MV-4-11 (cell line): Measurements from ENCODE around the gene AGT.
"Not testable (repeated sequence)": the region's sequence is repeated elsewhere in the genome, so short reads cannot be mapped to it uniquely, and the experiment has no call there.

ENCODE experiments used
- DNase-seq: peaks from one replicate; lab custom pipeline; 2025; lab: John Stamatoyannopoulos, UW

Gene AGT

DNA sequence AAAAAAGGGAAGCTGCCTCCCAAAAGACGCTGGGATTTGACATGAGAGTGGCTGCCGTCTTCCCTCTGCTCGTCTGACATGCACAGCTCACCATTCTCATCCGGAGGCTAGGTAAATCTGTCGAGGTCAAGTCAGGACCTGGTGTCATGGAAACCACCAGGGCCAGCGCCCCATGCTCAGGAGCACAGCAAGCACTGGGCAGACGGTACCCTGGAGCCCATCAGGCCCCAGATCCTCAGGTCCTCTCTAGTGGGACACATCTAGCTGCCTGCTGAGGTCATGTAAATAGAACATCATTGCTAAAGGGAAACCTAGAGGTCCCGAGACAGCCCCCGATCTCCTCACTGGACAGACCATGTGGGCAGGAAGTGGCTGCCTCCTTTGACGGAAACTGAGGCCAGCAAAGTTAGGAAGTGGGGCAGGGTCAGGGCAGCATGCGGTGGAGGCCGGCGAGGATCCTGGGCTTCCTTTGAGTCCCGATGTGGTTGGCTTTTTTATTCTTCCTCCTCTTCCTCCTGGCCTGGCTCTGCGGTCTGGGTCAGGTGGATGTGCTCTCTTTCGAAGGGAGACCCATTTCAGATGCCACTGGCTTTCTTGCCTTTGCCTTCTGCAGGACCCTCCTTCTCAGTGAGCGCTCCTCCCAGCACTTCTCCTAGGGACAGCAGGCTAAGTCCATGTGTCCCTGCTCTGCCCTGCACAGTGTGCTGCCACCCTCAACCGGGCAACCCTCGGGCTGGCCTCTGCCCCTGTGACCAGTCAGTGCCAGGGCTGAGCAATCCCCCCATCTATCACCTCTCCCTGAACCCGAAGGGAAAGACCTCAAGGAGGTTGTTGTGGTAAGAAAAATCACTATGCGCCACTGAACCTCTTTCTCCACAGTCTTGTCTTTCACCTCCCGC lies 5.9 kb downstream of the AGT start:
- DNase-seq, result no peak

- DNase-seq, result no peak
Measured at GRCh38 chr1:230706887-230707731, 6.8 kb downstream of the AGT start.

DNA sequence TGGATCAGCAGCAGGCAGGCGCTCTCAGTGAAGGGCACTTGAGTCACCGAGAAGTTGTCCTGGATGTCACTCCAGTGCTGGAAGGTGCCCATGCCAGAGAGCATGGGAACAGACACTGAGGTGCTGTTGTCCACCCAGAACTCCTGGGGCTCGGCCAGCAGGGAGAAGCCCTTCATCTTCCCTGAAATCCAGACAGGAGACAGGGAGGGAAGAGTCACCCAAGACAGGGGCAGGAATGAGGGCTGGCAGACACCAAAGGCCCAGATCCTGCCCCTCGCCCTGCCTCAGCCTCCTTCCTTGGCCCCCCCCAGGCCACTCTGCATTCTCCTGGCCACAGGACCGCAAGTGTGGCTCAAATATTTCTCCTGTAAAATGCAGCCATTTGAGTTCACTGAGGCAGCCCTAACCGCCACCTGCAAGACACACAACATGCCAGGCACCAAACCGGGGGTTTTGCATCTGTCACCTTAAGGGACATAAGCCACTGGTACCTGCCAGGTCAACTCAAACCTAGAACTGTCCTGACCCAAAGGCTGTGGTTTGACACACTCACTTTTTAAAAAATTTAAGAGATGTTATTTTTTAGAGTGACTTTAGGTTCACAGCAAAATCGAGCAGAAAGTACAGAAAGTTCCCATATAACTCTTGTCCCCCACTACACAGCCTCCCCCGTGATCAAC lies 7.8 kb downstream of the AGT start:
- no peak for DNase-seq

GRCh38 chr1:230705289-230706019 lies 8.5 kb downstream of the AGT start:
- DNase-seq, result no peak

- DNase-seq, result no peak
Measured at GRCh38 chr1:230704830-230705229, 9.1 kb downstream of the AGT start.

DNA sequence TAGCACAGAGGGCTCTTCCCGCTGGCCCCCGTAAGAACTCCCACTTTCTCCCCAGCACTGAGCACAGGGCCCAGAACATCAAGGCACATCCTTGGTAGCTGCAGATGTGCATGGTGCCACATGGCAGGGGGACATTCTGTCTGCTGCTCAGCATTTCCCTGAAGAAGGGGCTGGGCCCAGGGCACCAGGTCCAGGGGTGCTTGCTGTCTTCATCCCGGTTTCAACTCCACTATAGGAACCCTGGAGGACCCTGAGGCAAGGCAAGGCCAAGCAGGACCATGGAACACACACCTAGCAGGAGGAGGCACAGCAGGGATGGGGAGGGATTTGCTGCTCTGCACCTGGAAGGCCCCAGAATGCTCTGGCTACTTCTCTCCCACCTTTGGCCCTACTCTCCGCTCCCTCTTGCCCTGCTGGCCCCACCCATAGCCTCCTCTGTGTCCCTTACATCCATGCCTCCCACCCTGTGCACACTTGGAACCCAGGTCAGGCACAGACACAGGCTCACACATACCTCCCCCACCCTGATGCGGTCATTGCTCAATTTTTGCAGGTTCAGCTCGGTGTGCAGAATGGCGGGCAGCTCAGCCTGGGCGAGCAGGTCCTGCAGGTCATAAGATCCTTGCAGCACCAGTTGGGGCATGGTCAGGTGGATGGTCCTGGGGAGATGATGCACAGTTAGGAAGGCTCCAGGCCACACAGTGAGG lies 10.1 kb downstream of the AGT start:
- no peak for DNase-seq

DNA sequence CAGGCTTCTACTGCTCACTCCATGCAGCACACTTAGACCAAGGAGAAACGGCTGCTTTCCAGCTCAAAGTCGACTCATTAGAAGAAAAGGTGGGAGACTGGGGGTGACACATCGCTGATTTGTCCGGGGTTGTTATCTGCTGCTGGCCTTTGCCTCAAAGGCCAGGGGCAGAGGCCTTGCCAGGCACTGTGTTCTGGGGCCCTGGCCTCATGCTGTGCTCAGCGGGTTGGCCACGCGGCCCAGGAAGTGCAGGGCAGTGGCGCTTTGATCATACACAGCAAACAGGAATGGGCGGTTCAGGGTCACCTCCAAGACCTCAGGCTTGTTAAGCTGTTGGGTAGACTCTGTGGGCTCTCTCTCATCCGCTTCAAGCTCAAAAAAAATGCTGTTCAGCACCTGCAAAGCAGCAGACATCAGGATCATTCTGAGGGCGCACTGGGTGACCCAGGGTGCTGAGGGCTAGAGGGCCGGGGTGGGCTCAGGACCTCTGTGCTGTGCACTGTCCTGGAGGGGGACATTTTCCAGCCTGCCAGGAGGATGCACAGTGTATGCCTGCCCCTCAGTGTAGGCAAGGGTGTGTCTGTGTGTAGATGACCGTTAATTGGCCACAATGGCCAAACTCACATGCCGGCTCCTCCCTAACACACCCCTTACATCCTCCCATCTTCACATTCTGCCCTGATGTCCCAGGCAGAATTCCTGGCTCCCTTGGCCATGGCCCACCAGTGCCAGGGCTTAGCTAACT lies 10.8 kb downstream of the AGT start:
- DNase-seq, result no peak

- no peak for DNase-seq
Measured at GRCh38 chr1:230701895-230702768, 11.8 kb downstream of the AGT start.

GRCh38 chr1:230701434-230701833 lies 12.5 kb downstream of the AGT start:
- DNase-seq, result no peak

DNA sequence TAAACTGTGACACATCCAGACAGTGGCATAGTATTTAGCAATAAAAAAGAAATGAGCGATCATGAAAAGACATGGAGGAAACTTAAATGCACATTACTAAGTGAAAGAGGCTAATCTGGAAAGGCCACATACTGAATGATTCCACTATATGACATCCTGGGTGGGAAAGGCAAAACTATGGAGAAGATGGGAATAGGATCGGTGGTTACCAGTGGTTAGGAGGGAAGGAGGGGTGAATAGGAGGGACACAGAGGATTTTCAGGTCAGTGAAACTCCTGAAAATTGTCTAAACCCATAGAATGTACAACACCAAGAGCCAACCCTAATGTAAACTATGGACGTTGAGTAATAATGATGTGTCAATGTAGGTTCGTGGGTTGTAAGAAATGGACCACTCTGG lies 13.8 kb downstream of the AGT start:
- no peak for DNase-seq

DNA sequence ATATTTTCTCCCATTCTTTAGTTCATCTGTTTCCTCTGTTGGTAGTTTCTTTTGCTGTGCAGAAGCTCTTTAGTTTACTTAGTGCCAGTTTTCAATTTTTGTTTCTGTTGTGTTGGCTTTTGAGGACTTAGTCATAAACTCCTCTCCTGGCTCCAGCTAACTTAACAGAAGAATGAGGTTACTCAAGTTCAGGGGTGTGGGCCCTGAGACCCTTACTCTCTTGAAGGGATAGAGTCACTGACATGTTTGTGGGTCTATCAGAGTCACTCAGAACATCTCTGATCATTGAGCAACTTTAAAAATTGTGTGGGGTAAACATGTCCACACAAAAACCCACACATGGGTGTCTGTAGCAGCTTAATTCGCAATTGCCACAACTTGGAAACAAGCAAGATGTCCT lies 14.2 kb downstream of the AGT start:
- no peak for DNase-seq

DNA sequence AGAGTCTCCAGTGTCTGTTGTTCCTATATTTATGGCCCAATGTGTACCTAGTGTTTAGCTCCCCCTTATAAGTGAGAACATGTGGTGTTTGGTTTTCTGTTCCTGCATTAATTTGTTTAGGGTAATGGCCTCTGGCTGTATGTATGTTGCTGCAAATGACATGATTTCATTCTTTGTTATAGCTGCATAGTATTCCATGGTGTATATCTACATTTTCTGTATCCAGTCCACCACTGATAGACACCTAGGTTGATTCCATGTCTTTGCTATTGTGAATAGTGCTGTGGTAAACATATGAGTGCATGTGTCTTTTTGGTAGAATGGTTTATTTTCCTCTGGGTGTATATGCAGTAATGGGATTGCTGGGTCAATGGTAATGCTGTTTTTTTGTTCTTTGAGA lies 15.0 kb downstream of the AGT start:
- DNase-seq, result not testable (repeated sequence)

DNA sequence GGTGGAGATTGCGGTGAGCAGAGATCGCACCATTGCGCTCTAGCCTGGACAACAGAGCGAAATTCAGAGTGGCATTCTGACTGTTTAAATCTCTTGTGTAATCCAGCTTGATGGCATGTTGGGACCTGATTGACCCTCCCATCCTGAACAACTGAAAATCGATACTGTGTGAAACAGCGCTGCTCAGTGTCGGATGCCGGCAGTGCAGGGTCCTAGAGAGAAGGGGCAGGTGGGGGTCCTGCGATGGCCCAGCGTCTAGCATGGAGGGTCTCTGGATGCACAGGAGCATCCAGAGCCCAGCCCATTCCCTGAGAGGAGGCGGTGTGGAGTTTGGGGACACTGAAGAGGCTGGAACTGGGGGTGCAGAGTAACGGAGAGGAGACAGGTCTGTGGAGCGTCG lies 15.8 kb downstream of the AGT start:
- DNase-seq, result no peak

DNA sequence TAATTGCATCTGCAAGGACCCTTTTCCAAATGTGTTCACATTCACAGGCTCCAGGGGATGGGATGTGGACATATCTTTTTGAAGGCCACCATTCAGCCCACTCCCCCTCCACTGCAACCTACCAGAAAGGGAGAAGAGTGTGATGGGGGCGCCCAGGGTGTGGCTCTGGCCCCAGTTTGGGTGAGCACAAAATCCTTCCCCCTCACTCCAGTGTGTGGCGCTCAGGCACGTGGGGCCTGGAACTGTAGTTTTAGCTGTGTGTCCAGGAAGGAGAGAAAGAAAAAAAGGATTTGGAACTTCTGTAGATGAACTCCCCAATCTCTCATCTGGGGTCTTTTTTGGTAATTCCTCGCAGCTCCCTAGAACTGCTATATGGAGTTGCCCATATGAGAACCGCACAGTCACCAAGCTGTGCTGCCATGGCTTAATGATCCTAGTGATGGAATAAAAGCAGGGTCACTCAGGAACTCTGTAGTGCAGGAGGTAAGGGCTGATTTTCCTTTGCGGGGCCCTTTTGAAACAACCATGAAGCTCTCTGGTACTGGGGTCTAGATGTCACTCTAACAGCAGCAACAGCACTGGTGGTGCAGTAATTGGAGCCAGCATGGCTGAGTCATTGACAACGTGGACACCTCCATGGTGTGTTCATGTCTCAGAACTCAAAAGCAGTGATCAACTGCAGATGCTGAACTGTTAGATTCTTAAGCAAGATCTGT lies 17.0 kb downstream of the AGT start:
- no peak for DNase-seq

- DNase-seq, result no peak
Measured at GRCh38 chr1:230696218-230696617, 17.7 kb downstream of the AGT start.

GRCh38 chr1:230694991-230695390 lies 18.9 kb downstream of the AGT start:
- no peak for DNase-seq

DNA sequence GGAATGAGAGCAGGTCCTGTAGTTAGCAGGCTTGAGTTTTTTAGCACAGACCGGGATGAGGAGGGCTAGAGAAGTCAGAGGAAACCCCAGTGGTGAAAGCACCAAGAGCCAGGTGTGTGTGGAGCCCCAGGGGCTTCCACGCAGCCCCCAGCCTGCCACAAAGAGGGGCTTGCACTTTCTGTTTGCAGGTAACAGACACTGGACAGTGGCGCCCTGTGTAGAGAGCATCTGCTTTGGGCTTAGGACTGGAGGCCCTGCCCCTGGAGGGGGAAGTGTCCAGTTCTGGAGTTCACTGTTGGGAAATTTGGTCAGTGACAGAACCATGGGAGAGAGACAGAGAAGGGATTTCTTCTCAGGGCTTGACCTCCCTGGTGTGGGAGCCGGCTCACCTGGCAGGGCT lies 19.5 kb downstream of the AGT start:
- no peak for DNase-seq

DNA sequence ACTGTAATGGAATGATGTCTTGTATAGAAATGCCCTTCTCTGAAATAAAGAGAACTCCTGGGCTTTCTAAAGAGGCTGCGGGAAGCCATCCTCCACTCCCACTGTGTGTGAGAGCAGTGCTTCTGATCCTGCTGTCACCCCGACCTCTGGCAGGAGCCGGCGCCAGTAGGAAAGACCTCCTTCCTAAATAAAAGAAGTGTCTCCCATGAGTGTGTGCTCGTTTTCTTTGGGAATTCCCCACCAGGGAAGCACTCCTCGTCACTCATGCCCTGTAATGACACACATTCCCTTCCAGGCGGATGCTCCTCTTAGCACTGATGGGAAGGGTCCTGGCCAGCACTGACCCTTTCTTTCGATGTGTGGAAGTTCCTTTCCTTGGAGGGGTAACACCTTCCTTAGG lies 20.1 kb downstream of the AGT start:
- no peak for DNase-seq

GRCh38 chr1:230693221-230693620 lies 20.7 kb downstream of the AGT start:
- DNase-seq, result no peak
